22Rv1 (cell line): Measurements from ENCODE around the gene USF3.

Experiments used
- ZFX ChIP-seq: fragments of 450-650 bp; IDR thresholded peaks from 2 replicates; pipeline ENCODE4 v1.6.1; 2017; ENCODE audit warnings: antibody characterized with exemption, borderline replicate concordance
- TF ChIP-seq, protein P1 (sequence below): fragments of 450-650 bp; IDR thresholded peaks from 2 replicates; pipeline ENCODE4 v1.5.1; 2017; ENCODE audit warnings: mild to moderate bottlenecking

DNA sequence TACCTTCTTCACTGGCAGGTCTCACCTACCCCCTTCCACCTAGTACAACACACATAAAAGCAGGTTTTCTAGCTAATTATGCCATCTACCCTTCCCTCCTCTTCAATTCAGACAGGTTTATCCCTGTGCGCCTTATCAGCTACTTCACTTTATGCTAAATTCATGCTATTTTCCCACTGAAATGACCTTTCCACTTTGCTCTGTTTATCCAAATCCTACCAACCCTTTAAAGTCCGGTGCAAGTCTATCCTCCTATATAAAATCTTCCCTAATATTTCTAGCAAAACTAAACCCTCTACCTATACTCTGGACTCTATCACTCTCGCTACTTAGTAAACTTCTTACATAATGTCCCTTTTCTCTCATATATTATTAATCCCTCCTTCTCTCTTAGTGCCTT, 6.0 kb downstream of the USF3 start:
- TF ChIP-seq, protein P1, sequence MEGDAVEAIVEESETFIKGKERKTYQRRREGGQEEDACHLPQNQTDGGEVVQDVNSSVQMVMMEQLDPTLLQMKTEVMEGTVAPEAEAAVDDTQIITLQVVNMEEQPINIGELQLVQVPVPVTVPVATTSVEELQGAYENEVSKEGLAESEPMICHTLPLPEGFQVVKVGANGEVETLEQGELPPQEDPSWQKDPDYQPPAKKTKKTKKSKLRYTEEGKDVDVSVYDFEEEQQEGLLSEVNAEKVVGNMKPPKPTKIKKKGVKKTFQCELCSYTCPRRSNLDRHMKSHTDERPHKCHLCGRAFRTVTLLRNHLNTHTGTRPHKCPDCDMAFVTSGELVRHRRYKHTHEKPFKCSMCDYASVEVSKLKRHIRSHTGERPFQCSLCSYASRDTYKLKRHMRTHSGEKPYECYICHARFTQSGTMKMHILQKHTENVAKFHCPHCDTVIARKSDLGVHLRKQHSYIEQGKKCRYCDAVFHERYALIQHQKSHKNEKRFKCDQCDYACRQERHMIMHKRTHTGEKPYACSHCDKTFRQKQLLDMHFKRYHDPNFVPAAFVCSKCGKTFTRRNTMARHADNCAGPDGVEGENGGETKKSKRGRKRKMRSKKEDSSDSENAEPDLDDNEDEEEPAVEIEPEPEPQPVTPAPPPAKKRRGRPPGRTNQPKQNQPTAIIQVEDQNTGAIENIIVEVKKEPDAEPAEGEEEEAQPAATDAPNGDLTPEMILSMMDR = no peak
- no peak for TF ChIP-seq ZFX
